HepG2 (cell line): Measurements from ENCODE around the gene ODC1. TPM values are rescaled to one million over a fixed set of nuclear protein-coding genes. Genes with fewer than 3 reads are reported as not detected.

Experiments
- BCL6 ChIP-seq: IDR thresholded peaks from 2 replicates; pipeline ENCODE4 v1.6.1; 2016; ENCODE audit warnings: missing genetic modification reagents, missing compliant biosample characterization
- CERS6 ChIP-seq: sonication (generic); formaldehyde crosslinking; IDR thresholded peaks from 2 replicates; pipeline ENCODE4 v1.5.0; 2020; ENCODE audit warnings: missing genetic modification reagents
- ESRRA ChIP-seq: sonication (generic); formaldehyde crosslinking; IDR thresholded peaks from 2 replicates; pipeline ENCODE4 v1.5.1; 2020; ENCODE audit warnings: mild to moderate bottlenecking, low read depth, missing genetic modification reagents
- HDAC2 ChIP-seq: sonication (generic); formaldehyde crosslinking; IDR thresholded peaks from 2 replicates; pipeline ENCODE4 v1.4.0; 2020; ENCODE audit warnings: missing genetic modification reagents
- KDM5B ChIP-seq: sonication (generic); formaldehyde crosslinking; IDR thresholded peaks from 2 replicates; pipeline ENCODE4 v1.4.0; 2020; ENCODE audit warnings: missing genetic modification reagents, mild to moderate bottlenecking, borderline replicate concordance
- KLF16 ChIP-seq, 2 experiments: sonication (generic) in 1 of 2; formaldehyde crosslinking in 1 of 2; IDR thresholded peaks; 2 replicates each; pipeline versions ENCODE4 v1.6.1 to v1.8.0; 2016 to 2023; ENCODE audit warnings: missing genetic modification reagents in 2 of 2, missing compliant biosample characterization in 1 of 2
- MTA3 ChIP-seq: sonication (generic); formaldehyde crosslinking; IDR thresholded peaks from 2 replicates; pipeline ENCODE4 v1.4.0; 2020; ENCODE audit warnings: missing genetic modification reagents
- RFXAP ChIP-seq: sonication (generic); formaldehyde crosslinking; IDR thresholded peaks from 2 replicates; pipeline ENCODE4 v1.4.0; 2020; ENCODE audit warnings: missing genetic modification reagents, borderline replicate concordance
- SALL2 ChIP-seq: sonication (generic); formaldehyde crosslinking; IDR thresholded peaks from 2 replicates; pipeline ENCODE4 v1.8.1; 2023; ENCODE audit warnings: mild to moderate bottlenecking, missing genetic modification reagents, inconsistent platforms
- SIX1 ChIP-seq: sonication (generic); formaldehyde crosslinking; IDR thresholded peaks from 2 replicates; pipeline ENCODE4 v1.4.0; 2020; ENCODE audit warnings: missing genetic modification reagents, borderline replicate concordance
- SOX13 ChIP-seq, 3 experiments: fragments of 450-650 bp in 1 of 3; sonication (generic) in 1 of 3; formaldehyde crosslinking in 1 of 3; IDR thresholded peaks in 2 of 3; conservative IDR thresholded peaks in 1 of 3; 2 replicates each; pipeline versions ENCODE4 v1.5.0 to v1.6.1; 2016 to 2020; ENCODE audit warnings: antibody characterized with exemption in 1 of 3, mild to moderate bottlenecking in 1 of 3, missing compliant biosample characterization in 1 of 3, missing genetic modification reagents in 1 of 3, moderate library complexity in 1 of 3
- STAT6 ChIP-seq: sonication (generic); formaldehyde crosslinking; IDR thresholded peaks from 2 replicates; pipeline ENCODE4 v1.4.0; 2020; ENCODE audit warnings: missing genetic modification reagents, mild to moderate bottlenecking, borderline replicate concordance
- TCF12 ChIP-seq, 2 experiments: fragments of 450-650 bp in 1 of 2; sonication (generic) in 1 of 2; formaldehyde crosslinking in 1 of 2; IDR thresholded peaks; 2 replicates each; pipeline versions ENCODE4 v1.6.1 to v1.8.0; 2017 to 2022; ENCODE audit warnings: antibody characterized with exemption in 1 of 2, mild to moderate bottlenecking in 1 of 2, missing genetic modification reagents in 1 of 2, moderate library complexity in 1 of 2
- THAP9 ChIP-seq: sonication (generic); formaldehyde crosslinking; IDR thresholded peaks from 2 replicates; pipeline ENCODE4; 2020; ENCODE audit warnings: missing genetic modification reagents, mild to moderate bottlenecking, borderline replicate concordance
- ZC3H4 ChIP-seq: sonication (generic); formaldehyde crosslinking; IDR thresholded peaks from 2 replicates; pipeline ENCODE4 v1.4.0; 2020; ENCODE audit warnings: missing genetic modification reagents, borderline replicate concordance
- ZNF10 ChIP-seq: sonication (generic); formaldehyde crosslinking; IDR thresholded peaks from 2 replicates; pipeline ENCODE4 v1.4.0; 2020; ENCODE audit warnings: mild to moderate bottlenecking, low read depth, missing genetic modification reagents, borderline replicate concordance
- ZNF333 ChIP-seq: sonication (generic); formaldehyde crosslinking; IDR thresholded peaks from 2 replicates; pipeline ENCODE4 v1.4.0; 2020; ENCODE audit warnings: mild to moderate bottlenecking, missing genetic modification reagents, borderline replicate concordance
- ZNF432 ChIP-seq: sonication (generic); formaldehyde crosslinking; IDR thresholded peaks from 2 replicates; pipeline ENCODE4 v1.5.0; 2020; ENCODE audit warnings: missing genetic modification reagents, mild to moderate bottlenecking, borderline replicate concordance
- ZNF572 ChIP-seq: sonication (generic); formaldehyde crosslinking; IDR thresholded peaks from 2 replicates; pipeline ENCODE4 v1.5.1; 2020; ENCODE audit warnings: mild to moderate bottlenecking, missing genetic modification reagents
- ZNF891 ChIP-seq: sonication (generic); formaldehyde crosslinking; IDR thresholded peaks from 2 replicates; pipeline ENCODE4 v1.5.0; 2020; ENCODE audit warnings: mild to moderate bottlenecking, missing genetic modification reagents
- polyA plus RNA-seq, 8 experiments: library from polyadenylated mRNA; depleted of rRNA in 3 of 8; stranded (reverse) in 7 of 8; unstranded in 1 of 8; fragments of >200 nt; fragmentation: Illumina TruSeq in 4 of 8; extraction: Trizol in 4 of 8; gene quantifications; 2 replicates each; pipeline versions ENCODE4 v1.2.1 to v1.2.3, GENCODE V29; 2011 to 2016; ENCODE audit warnings: low read depth in 4 of 8, missing spikeins in 1 of 8, mixed read lengths in 1 of 8; ENCODE audit not compliant: insufficient read depth in 1 of 8
- total RNA-seq, 5 experiments: library from RNA; depleted of rRNA; stranded (reverse); fragments of >200 nt; fragmentation: Illumina TruSeq; extraction: Trizol; gene quantifications; 2 replicates each; pipeline ENCODE4 v1.2.3, GENCODE V29; 2016; ENCODE audit warnings: low read depth in 1 of 5

Gene ODC1
- total and polyA plus RNA-seq, 2 of the 13 experiments (the other 11 are each of a cell fraction or from before 2014, with no cell fraction given) = 142 to 371 TPM

- TF ChIP-seq CERS6 (CRISPR knock-in tag) (no peak), ZNF572 (CRISPR knock-in tag) (no peak; the same call in 1 of the 2 replicates), HDAC2 (CRISPR knock-in tag) (peak; percentile 80), ESRRA (peak; percentile 99), STAT6 (CRISPR knock-in tag) (peak; percentile 80; the same call in 1 of the 2 replicates), RFXAP (CRISPR knock-in tag) (no peak), KDM5B (CRISPR knock-in tag) (peak; percentile 43; the same call in 1 of the 2 replicates), ZNF432 (CRISPR knock-in tag) (no peak), TCF12 (IDR thresholded peaks at IDR 0.05) (no peak), TCF12 (CRISPR knock-in tag; IDR thresholded peaks at IDR 0.05) (0 out of 2 replicates have a peak, but pooled peaks have one; percentile 39), THAP9 (CRISPR knock-in tag) (peak; percentile 44; the same call in 1 of the 2 replicates), ZNF333 (no peak), SALL2 (CRISPR knock-in tag) (peak; percentile 27; the same call in 1 of the 2 replicates), ZC3H4 (no peak), BCL6 (peak; percentile 86), ZNF891 (no peak; the same call in none of the 2 replicates), SOX13 (IDR thresholded peaks at IDR 0.05) (0 out of 2 replicates have a peak, but pooled peaks have one; percentile 12), SOX13 (CRISPR knock-in tag; conservative IDR thresholded peaks at IDR 0.05 in 1 of 2, IDR thresholded peaks at IDR 0.05 in 1 of 2) (peak in 1 of 2 experiments; percentile 82; a peak in 2 of 4 replicates), MTA3 (CRISPR knock-in tag) (no peak), ZNF10 (no peak), SIX1 (CRISPR knock-in tag) (no peak), KLF16 (CRISPR knock-in tag; IDR thresholded peaks at IDR 0.05) (no peak; a peak in 2 of 4 replicates)
These were observed 46.9 kb downstream of the ODC1 start (continued) for GRCh38 chr2:10400978-10401951.
